ENCODE results near the gene GPR65. TPM values are rescaled to one million over a fixed set of nuclear protein-coding genes. Genes with fewer than 3 reads are reported as not detected.

The GPR65 gene
- polyA plus RNA-seq (ENCODE audit: insufficient read length in 10 of 10), result under 1 TPM; 0.28 to 0.82 (median 0.54) TPM
- long read RNA-seq, donor 1, result 0 reads
- long read RNA-seq, donor 2, result 0 reads
- long read RNA-seq, donor 3, result 0 reads
- long read RNA-seq, donor 4, result 0 reads
- long read RNA-seq, donor 5, result 0 reads
- long read RNA-seq, donor 6, result 0 reads
- long read RNA-seq, donor 7, result 0 reads
- long read RNA-seq, donor 8, result 0 reads
- long read RNA-seq, donor 9, full-length matches to known transcripts, result 1 of 1 reads
- long read RNA-seq, donor 9, partial matches to known transcripts, result 0 of 1 reads
- long read RNA-seq, donor 9, other reads (novel, unspliced or antisense), result 0 of 1 reads

GRCh38 chr14:88005050-88005481 lies at the start of gene GPR65:
Gene GPR65, plus strand, starts transcription at chr14:88005135. Its CDS starts 5,713 bp downstream, at chr14:88010848.
- no peak for DNase-seq

GRCh38 chr14:87955501-87955900 lies 49.4 kb upstream of the GPR65 start:
- no peak for DNase-seq

- DNase-seq, result no peak
These were observed 44.7 kb upstream of the GPR65 start for GRCh38 chr14:87960013-87960787.

GRCh38 chr14:87961246-87961645 lies 43.7 kb upstream of the GPR65 start:
- no peak for DNase-seq

GRCh38 chr14:87966816-87967215 lies 38.1 kb upstream of the GPR65 start:
- no peak for DNase-seq

GRCh38 chr14:87967496-87967895 lies 37.4 kb upstream of the GPR65 start:
- no peak for DNase-seq

- DNase-seq, result no peak
These were observed 33.9 kb upstream of the GPR65 start for GRCh38 chr14:87971010-87971409.

GRCh38 chr14:87975636-87976035 lies 29.3 kb upstream of the GPR65 start:
- DNase-seq, result no peak

- DNase-seq, result no peak
These were observed 25.2 kb upstream of the GPR65 start for GRCh38 chr14:87979689-87980088.

GRCh38 chr14:87989221-87989955 lies 15.5 kb upstream of the GPR65 start:
- no peak for DNase-seq

GRCh38 chr14:87989956-87990299 lies 15.0 kb upstream of the GPR65 start:
- no peak for DNase-seq

- DNase-seq, result no peak
These were observed 14.3 kb upstream of the GPR65 start for GRCh38 chr14:87990682-87991081.

GRCh38 chr14:87992346-87992717 lies 12.6 kb upstream of the GPR65 start:
- peak in 1 of 3 donors; percentile 15 for DNase-seq

GRCh38 chr14:87992718-87993628 lies 12.0 kb upstream of the GPR65 start, which contains the start of gene GALC:
Gene GALC, minus strand, starts transcription at chr14:87993182. Its CDS starts 18 bp downstream, at chr14:87993164.
- peak; percentile 89 to 96 (median 90) for DNase-seq

- DNase-seq, result no peak
These were observed 10.0 kb upstream of the GPR65 start for GRCh38 chr14:87994974-87995373.

- no peak for DNase-seq
These were observed 9.2 kb upstream of the GPR65 start for GRCh38 chr14:87995500-87996290.

GRCh38 chr14:87996291-87996592 lies 8.7 kb upstream of the GPR65 start:
- no peak for DNase-seq

GRCh38 chr14:87998482-87998881 lies 6.5 kb upstream of the GPR65 start:
- no peak for DNase-seq

- no peak for DNase-seq
These were observed 5.7 kb upstream of the GPR65 start for GRCh38 chr14:87999277-87999676.

- DNase-seq, result no peak
These were observed 2.4 kb upstream of the GPR65 start for GRCh38 chr14:88002421-88003075.
